PC-9 (cell line): ENCODE measurements around the gene GNG10. TPM values are rescaled to one million over a fixed set of nuclear protein-coding genes. Genes with fewer than 3 reads are reported as not detected.

Experiments
- BruUV-seq: library from RNA; stranded (reverse); fragments of 400-500 nt; replicated peaks from 2 replicates; lab custom pipeline; 2021; lab: Mats Ljungman, UMichigan
- CTCF ChIA-PET: fragments of 300-600 bp; sonication (Branson Sonifier 250); formaldehyde crosslinking; loops from one replicate; lab custom pipeline; 2022; ENCODE audit warnings: antibody characterized with exemption; lab: Charles Lee
- POLR2A ChIA-PET: fragments of 300-600 bp; sonication (Branson Sonifier 250); formaldehyde crosslinking; loops from one replicate; lab custom pipeline; 2022; ENCODE audit warnings: antibody characterized with exemption; ENCODE audit not compliant: unreplicated experiment; lab: Charles Lee
- DNase-seq, 2 experiments: peaks; one replicate each; pipeline versions ENCODE4 v3.0.0 to v3.0.0-alpha.2; 2015 to 2022; ENCODE audit warnings: mixed read lengths in 1 of 2
- H2AFZ ChIP-seq: fragments of 200-600 bp; sonication (generic); 2 replicates; pipeline ENCODE4 v1.8.1; 2017; ENCODE audit warnings: antibody characterized with exemption
- H3F3A ChIP-seq: fragments of 200-600 bp; sonication (generic); 2 replicates; pipeline ENCODE4 v1.8.1; 2017; ENCODE audit warnings: antibody characterized with exemption, mild to moderate bottlenecking, low read depth; ENCODE audit not compliant: insufficient read depth
- H3K27ac ChIP-seq: fragments of 200-600 bp; sonication (generic); 2 replicates; pipeline ENCODE4 v1.6.1; 2016; ENCODE audit warnings: mixed run types
- H3K27me3 ChIP-seq: fragments of 200-600 bp; sonication (generic); 2 replicates; pipeline ENCODE4 v1.6.1; 2016; ENCODE audit warnings: low read depth, mixed run types; ENCODE audit not compliant: insufficient read depth
- H3K36me3 ChIP-seq: fragments of 200-600 bp; sonication (generic); 2 replicates; pipeline ENCODE4 v1.6.1; 2016; ENCODE audit warnings: low read depth, mixed run types
- H3K4me1 ChIP-seq: fragments of 200-600 bp; sonication (generic); replicated peaks from 2 replicates; pipeline ENCODE4 v1.6.1; 2016; ENCODE audit warnings: mixed run types; ENCODE audit not compliant: insufficient read depth
- H3K4me2 ChIP-seq: fragments of 200-600 bp; sonication (generic); 2 replicates; pipeline ENCODE4 v1.6.1; 2017; ENCODE audit warnings: mixed run types
- H3K4me3 ChIP-seq: fragments of 200-600 bp; sonication (generic); 2 replicates; pipeline ENCODE4 v1.6.1; 2016; ENCODE audit warnings: mixed run types
- H3K79me2 ChIP-seq: fragments of 200-600 bp; sonication (generic); 2 replicates; pipeline ENCODE4 v1.6.1; 2017; ENCODE audit warnings: low read depth, mixed run types
- H3K9me2 ChIP-seq: fragments of 200-600 bp; sonication (generic); 2 replicates; pipeline ENCODE4 v1.8.1; 2017; ENCODE audit warnings: mild to moderate bottlenecking; ENCODE audit not compliant: insufficient read depth
- H3K9me3 ChIP-seq: fragments of 200-600 bp; sonication (generic); 2 replicates; pipeline ENCODE4 v1.8.1; 2016; ENCODE audit warnings: low read depth; ENCODE audit not compliant: insufficient read depth
- H4K20me1 ChIP-seq: fragments of 200-600 bp; sonication (generic); 2 replicates; pipeline ENCODE4 v1.8.1; 2017; ENCODE audit not compliant: insufficient read depth
- EZH2 ChIP-seq: fragments of 200-600 bp; sonication (generic); IDR thresholded peaks from 2 replicates; pipeline ENCODE4 v1.8.0; 2017; ENCODE audit warnings: antibody characterized with exemption, low read depth
- intact Hi-C: fragments of 100-400 bp; cut with micrococcal nuclease; formaldehyde crosslinking; loops from one replicate; pipeline ENCODE4 v1.10.0; 2022; ENCODE audit not compliant: unreplicated experiment
- total RNA-seq: library from RNA; stranded (reverse); gene quantifications from 2 replicates; pipeline ENCODE4 v1.2.3, GENCODE V29; 2021
- TF ChIP-seq, protein P1 (sequence below): fragments of 200-600 bp; sonication (generic); conservative IDR thresholded peaks from 2 replicates; pipeline ENCODE4 v1.6.1; 2017; ENCODE audit warnings: mixed run types, antibody characterized with exemption, mild to moderate bottlenecking, moderate library complexity

GNG10 gene
- total RNA-seq, 1 experiment from 2014 or later: 70.8 TPM

DNA sequence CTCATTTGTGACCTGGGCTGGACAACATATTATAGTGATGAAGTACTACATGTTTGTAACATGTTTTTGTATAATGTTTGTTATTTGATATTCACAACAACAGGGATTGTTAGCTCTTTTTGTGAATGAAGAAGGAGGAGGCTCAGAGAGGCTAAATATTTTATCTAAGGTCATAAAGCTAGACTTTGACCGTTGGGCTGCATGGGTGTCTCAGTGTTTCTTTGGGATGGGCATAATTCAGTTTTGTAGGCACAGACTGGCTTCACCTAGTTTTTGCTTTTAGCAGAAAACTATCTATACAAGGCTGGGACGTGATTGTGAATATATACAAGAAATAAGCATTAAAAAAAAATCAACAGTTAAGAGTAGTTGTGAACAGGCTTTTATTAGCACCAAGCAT is 15.0 kb upstream of the GNG10 start:
- ChIA-PET CTCF (no interaction called here), POLR2A (no interaction called here)
- Histone ChIP-seq H2AFZ (no peak overlapping the region), H3K27ac (no peak overlapping the region), H3K36me3 (peaks cover 39% of the 10 kb centered on the region), H3K4me2 (no peak overlapping the region), H4K20me1 (peaks cover 14% of the 10 kb centered on the region), H3K9me3 (no peaks in the 10 kb centered on the region), H3K4me3 (no peak overlapping the region), H3K9me2 (no peaks in the 10 kb centered on the region), H3K27me3 (no peaks in the 10 kb centered on the region), H3F3A (no peaks in the 10 kb centered on the region; the same call in 1 of the 2 replicates), H3K79me2 (peaks cover 33% of the 10 kb centered on the region), H3K4me1 (no peaks in the 10 kb centered on the region)
- intact Hi-C loops: no loop called here
- TF ChIP-seq, protein P1, sequence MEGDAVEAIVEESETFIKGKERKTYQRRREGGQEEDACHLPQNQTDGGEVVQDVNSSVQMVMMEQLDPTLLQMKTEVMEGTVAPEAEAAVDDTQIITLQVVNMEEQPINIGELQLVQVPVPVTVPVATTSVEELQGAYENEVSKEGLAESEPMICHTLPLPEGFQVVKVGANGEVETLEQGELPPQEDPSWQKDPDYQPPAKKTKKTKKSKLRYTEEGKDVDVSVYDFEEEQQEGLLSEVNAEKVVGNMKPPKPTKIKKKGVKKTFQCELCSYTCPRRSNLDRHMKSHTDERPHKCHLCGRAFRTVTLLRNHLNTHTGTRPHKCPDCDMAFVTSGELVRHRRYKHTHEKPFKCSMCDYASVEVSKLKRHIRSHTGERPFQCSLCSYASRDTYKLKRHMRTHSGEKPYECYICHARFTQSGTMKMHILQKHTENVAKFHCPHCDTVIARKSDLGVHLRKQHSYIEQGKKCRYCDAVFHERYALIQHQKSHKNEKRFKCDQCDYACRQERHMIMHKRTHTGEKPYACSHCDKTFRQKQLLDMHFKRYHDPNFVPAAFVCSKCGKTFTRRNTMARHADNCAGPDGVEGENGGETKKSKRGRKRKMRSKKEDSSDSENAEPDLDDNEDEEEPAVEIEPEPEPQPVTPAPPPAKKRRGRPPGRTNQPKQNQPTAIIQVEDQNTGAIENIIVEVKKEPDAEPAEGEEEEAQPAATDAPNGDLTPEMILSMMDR: no peak
- no peak for TF ChIP-seq EZH2
- no peak for DNase-seq
- BruUV-seq: no TSS peak

DNA sequence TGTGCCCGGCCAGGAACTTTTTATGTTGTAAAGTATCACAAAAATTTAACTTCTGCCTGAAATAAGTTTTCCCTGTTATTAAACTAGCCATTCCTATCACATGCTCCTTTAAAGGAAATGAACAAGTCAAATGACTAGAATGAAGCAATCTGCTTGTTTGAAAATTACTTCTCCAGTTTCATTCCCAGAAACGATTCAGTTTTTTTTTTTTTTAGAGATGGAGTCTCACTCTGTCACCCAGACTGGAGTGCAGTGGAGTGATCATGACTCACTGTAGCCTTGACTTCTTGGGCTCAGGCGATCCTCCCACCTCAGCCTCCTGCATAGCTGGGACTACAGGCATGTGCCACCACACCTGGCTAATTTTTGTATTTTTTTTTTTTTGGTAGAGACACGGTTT is 13.3 kb upstream of the GNG10 start:
- no peaks in the 10 kb centered on the region for H3K27me3 ChIP-seq
- no peaks in the 10 kb centered on the region; the same call in none of the 2 replicates for H3F3A ChIP-seq
- H3K9me3 ChIP-seq: no peaks in the 10 kb centered on the region
- H3K27ac ChIP-seq: no peak overlapping the region
- no peak for TF ChIP-seq EZH2
- TF ChIP-seq, protein P1: no peak
- H2AFZ ChIP-seq: no peak overlapping the region
- no peaks in the 10 kb centered on the region for H3K9me2 ChIP-seq
- H3K4me1 ChIP-seq: no peaks in the 10 kb centered on the region
- peaks cover 9% of the 10 kb centered on the region; the same call in 1 of the 2 replicates for H4K20me1 ChIP-seq
- H3K4me3 ChIP-seq: no peak overlapping the region
- intact Hi-C loops: no loop called here
- CTCF ChIA-PET: no interaction called here
- peaks cover 28% of the 10 kb centered on the region for H3K79me2 ChIP-seq
- H3K36me3 ChIP-seq: peaks cover 37% of the 10 kb centered on the region
- DNase-seq: no peak
- POLR2A ChIA-PET: no interaction called here
- H3K4me2 ChIP-seq: no peak overlapping the region
- no TSS peak for BruUV-seq

DNA sequence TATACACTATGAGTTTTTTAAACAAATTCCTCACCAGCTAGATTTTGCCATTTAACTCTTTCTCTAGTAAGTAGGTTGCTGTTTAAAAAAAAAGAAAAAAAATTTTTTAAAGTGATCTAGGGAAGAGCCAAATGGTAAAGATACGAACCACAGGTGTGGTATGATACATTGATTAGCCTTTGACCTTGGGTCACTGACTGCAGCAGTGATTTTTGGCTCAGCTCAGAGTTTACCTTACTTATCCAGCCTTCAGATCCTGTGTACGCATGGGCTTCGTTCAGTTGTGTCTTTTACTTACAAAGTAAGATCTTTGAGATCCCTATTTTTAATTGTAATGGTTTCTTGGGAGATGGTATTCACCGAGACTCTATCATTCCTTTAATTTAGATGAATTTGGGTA is 12.4 kb upstream of the GNG10 start:
- Histone ChIP-seq H3K4me1 (no peaks in the 10 kb centered on the region), H3K27me3 (no peaks in the 10 kb centered on the region), H3F3A (no peaks in the 10 kb centered on the region; the same call in none of the 2 replicates), H3K9me2 (no peaks in the 10 kb centered on the region), H3K9me3 (no peaks in the 10 kb centered on the region), H3K4me3 (no peak overlapping the region), H3K36me3 (peaks cover 42% of the 10 kb centered on the region), H3K27ac (no peak overlapping the region), H2AFZ (no peak overlapping the region), H4K20me1 (peaks cover 9% of the 10 kb centered on the region; the same call in 1 of the 2 replicates), H3K79me2 (peaks cover 18% of the 10 kb centered on the region), H3K4me2 (no peak overlapping the region)
- ChIA-PET POLR2A (no interaction called here), CTCF (no interaction called here)
- intact Hi-C loops: no loop called here
- TF ChIP-seq EZH2: no peak
- TF ChIP-seq, protein P1: no peak
- BruUV-seq: no TSS peak
- DNase-seq: no peak
